HepG2 (cell line): ENCODE data around the gene PARP2. TPM values are rescaled to one million over a fixed set of nuclear protein-coding genes. Genes with fewer than 3 reads are reported as not detected.

Experiments
- ATAC-seq: fragments of 200-7000 bp; cut with Tn5 transposase; 3 replicates; pipeline ENCODE4 v1.9.1; 2020; ENCODE audit warnings: mild to moderate bottlenecking, moderate library complexity
- BruUV-seq: library from RNA; stranded (reverse); fragments of 400-500 nt; replicated peaks from 2 replicates; lab custom pipeline; 2021; lab: Mats Ljungman, UMichigan
- CTCF ChIA-PET: fragments of 300-600 bp; formaldehyde crosslinking; extraction: SDS; loops from one replicate; lab custom pipeline; 2021; ENCODE audit warnings: low total read pairs, inconsistent platforms, low intra/inter-chr PET ratio; lab: Yijun Ruan, JAX
- POLR2A ChIA-PET: fragments of 350-600 bp; sonication (Branson Sonifier 250); formaldehyde crosslinking; loops from one replicate; lab custom pipeline; 2020; ENCODE audit warnings: antibody characterized with exemption, inconsistent platforms; lab: Yijun Ruan, JAX
- DNase-seq: peaks from one replicate; pipeline ENCODE4 v3.0.0-alpha.2; 2015; ENCODE audit warnings: low spot score
- FAIRE-seq: peaks from 3 replicates; lab custom pipeline; 2011; peaks lifted over from hg19 to GRCh38; lab: Jason Lieb, UNC
- H2AFZ ChIP-seq: one replicate; pipeline ENCODE4 v1.6.1; 2011; ENCODE audit warnings: low read length, inconsistent platforms
- H3K27ac ChIP-seq: fragments of 300-600 bp; 3 replicates; pipeline ENCODE4 v1.8.0; 2011; ENCODE audit warnings: mixed run types, mild to moderate bottlenecking, mixed read lengths, low read length, inconsistent platforms; ENCODE audit not compliant: insufficient read depth; ENCODE audit errors: extremely low read length
- H3K27me3 ChIP-seq, 2 experiments: fragments of 200-600 bp in 1 of 2; 2 replicates in 1 of 2; 3 replicates in 1 of 2; pipeline versions ENCODE4 v1.6.0 to v1.8.0; 2011; ENCODE audit warnings: low read length in 2 of 2, mild to moderate bottlenecking in 2 of 2, moderate library complexity in 2 of 2, inconsistent platforms in 1 of 2; ENCODE audit not compliant: insufficient read depth in 2 of 2, control insufficient read depth in 1 of 2
- H3K36me3 ChIP-seq, 2 experiments: fragments of 200-600 bp in 1 of 2; replicated peaks in 1 of 2; 2 replicates in 1 of 2; 3 replicates in 1 of 2; pipeline versions ENCODE4 v1.5.1 to v1.8.0; 2011; ENCODE audit warnings: low read length in 2 of 2, inconsistent platforms in 1 of 2; ENCODE audit not compliant: insufficient read depth in 2 of 2, control insufficient read depth in 1 of 2
- H3K4me1 ChIP-seq: 2 replicates; pipeline ENCODE4 v1.5.1; 2012; ENCODE audit warnings: low read length, inconsistent platforms; ENCODE audit not compliant: insufficient read depth
- H3K4me2 ChIP-seq: 2 replicates; pipeline ENCODE4 v1.6.0; 2011; ENCODE audit warnings: low read depth, low read length, inconsistent platforms
- H3K4me3 ChIP-seq, 3 experiments: fragments of 200-600 bp in 1 of 3; sonication (generic), shearing (Covaris generic) in 1 of 3; replicated peaks in 1 of 3; 2 replicates each; pipeline ENCODE4 v1.5.1; 2011 to 2016; ENCODE audit warnings: low read length in 3 of 3, inconsistent platforms in 2 of 3, low read depth in 2 of 3, mild to moderate bottlenecking in 2 of 3, control low read depth in 1 of 3, mixed read lengths in 1 of 3; ENCODE audit not compliant: insufficient read depth in 1 of 3
- H3K79me2 ChIP-seq: one replicate; pipeline ENCODE4 v1.6.1; 2011; ENCODE audit warnings: low read length, inconsistent platforms; ENCODE audit not compliant: insufficient read depth
- H3K9ac ChIP-seq: 2 replicates; pipeline ENCODE4 v1.6.0; 2011; ENCODE audit warnings: mild to moderate bottlenecking, low read depth, low read length, inconsistent platforms; ENCODE audit not compliant: insufficient read depth
- H3K9me3 ChIP-seq: 2 replicates; pipeline ENCODE4 v1.5.1; 2012; ENCODE audit warnings: mild to moderate bottlenecking, low read length
- H4K20me1 ChIP-seq: 2 replicates; pipeline ENCODE4 v1.6.0; 2011; ENCODE audit warnings: inconsistent platforms, mild to moderate bottlenecking, low read length, moderate library complexity; ENCODE audit not compliant: insufficient read depth
- ELF1 ChIP-seq: sonication (generic); formaldehyde crosslinking; IDR thresholded peaks from 2 replicates; pipeline ENCODE4 v1.4.0; 2020; ENCODE audit warnings: missing genetic modification reagents
- HNRNPL ChIP-seq: fragments of 200-400 bp; formaldehyde crosslinking; IDR thresholded peaks from 2 replicates; pipeline ENCODE4 v1.6.1; 2017; ENCODE audit warnings: mild to moderate bottlenecking, low read depth, low read length
- KDM5A ChIP-seq: fragments of 200-600 bp; sonication (generic); IDR thresholded peaks from 2 replicates; pipeline ENCODE4 v1.7.0; 2018; ENCODE audit warnings: antibody characterized with exemption, mild to moderate bottlenecking, low read length, borderline replicate concordance
- SP5 ChIP-seq: IDR thresholded peaks from 2 replicates; pipeline ENCODE4 v1.6.1; 2016; ENCODE audit warnings: low read depth, borderline replicate concordance
- ZFP36L1 ChIP-seq: sonication (generic); formaldehyde crosslinking; IDR thresholded peaks from 2 replicates; pipeline ENCODE4 v1.8.0; 2022; ENCODE audit warnings: mild to moderate bottlenecking, missing genetic modification reagents, moderate library complexity
- ZNF207 ChIP-seq: fragments of 450-650 bp; IDR thresholded peaks from 2 replicates; pipeline ENCODE4 v1.6.1; 2016; ENCODE audit warnings: antibody characterized with exemption, borderline replicate concordance
- ZNF484 ChIP-seq: sonication (generic); formaldehyde crosslinking; IDR thresholded peaks from 2 replicates; pipeline ENCODE4 v1.5.1; 2020; ENCODE audit warnings: mild to moderate bottlenecking, low read depth, missing genetic modification reagents, borderline replicate concordance
- ZNF737 ChIP-seq: sonication (generic); formaldehyde crosslinking; IDR thresholded peaks from 2 replicates; pipeline ENCODE4 v1.5.0; 2020; ENCODE audit warnings: missing genetic modification reagents, mild to moderate bottlenecking, borderline replicate concordance
- ZNF746 ChIP-seq: sonication (generic); formaldehyde crosslinking; IDR thresholded peaks from 2 replicates; pipeline ENCODE4 v1.8.0; 2022; ENCODE audit warnings: mild to moderate bottlenecking, missing genetic modification reagents
- WGBS: methylation state at CpG from one replicate; pipeline ENCODE4 v1.1.6; 2017; ENCODE audit warnings: low lambda C conversion rate; 5-methylcytosine and 5-hydroxymethylcytosine counted together
- in situ Hi-C: cut with HindIII; loops from 2 replicates; pipeline ENCODE4 v1.10.0; 2017; ENCODE audit warnings: low pct_unique_long_range_greater_than_20kb; ENCODE audit not compliant: extremely low pct_ligation_motif_present
- intact Hi-C: fragments of 100-400 bp; cut with micrococcal nuclease; formaldehyde crosslinking; loops from one replicate; pipeline ENCODE4 v1.10.0; 2022; ENCODE audit not compliant: unreplicated experiment
- polyA plus RNA-seq, 8 experiments: library from polyadenylated mRNA; depleted of rRNA in 3 of 8; stranded (reverse) in 7 of 8; unstranded in 1 of 8; fragments of >200 nt; fragmentation: Illumina TruSeq in 4 of 8; extraction: Trizol in 4 of 8; gene quantifications; 2 replicates each; pipeline versions ENCODE4 v1.2.1 to v1.2.3, GENCODE V29; 2011 to 2016; ENCODE audit warnings: low read depth in 4 of 8, missing spikeins in 1 of 8, mixed read lengths in 1 of 8; ENCODE audit not compliant: insufficient read depth in 1 of 8
- total RNA-seq, 5 experiments: library from RNA; depleted of rRNA; stranded (reverse); fragments of >200 nt; fragmentation: Illumina TruSeq; extraction: Trizol; gene quantifications; 2 replicates each; pipeline ENCODE4 v1.2.3, GENCODE V29; 2016; ENCODE audit warnings: low read depth in 1 of 5
- TF ChIP-seq, protein P1 (sequence below): sonication (generic); formaldehyde crosslinking; IDR thresholded peaks from 2 replicates; pipeline ENCODE4 v1.4.0; 2020; ENCODE audit warnings: mild to moderate bottlenecking, missing genetic modification reagents, borderline replicate concordance
- TF ChIP-seq, protein P2 (sequence below): sonication (generic); formaldehyde crosslinking; IDR thresholded peaks from 2 replicates; pipeline ENCODE4 v1.4.0; 2020; ENCODE audit warnings: missing genetic modification reagents, borderline replicate concordance

Gene PARP2
- total and polyA plus RNA-seq, 2 of the 13 experiments (the other 11 are each of a cell fraction or from before 2014, with no cell fraction given) = 37.3 to 38.4 TPM

DNA sequence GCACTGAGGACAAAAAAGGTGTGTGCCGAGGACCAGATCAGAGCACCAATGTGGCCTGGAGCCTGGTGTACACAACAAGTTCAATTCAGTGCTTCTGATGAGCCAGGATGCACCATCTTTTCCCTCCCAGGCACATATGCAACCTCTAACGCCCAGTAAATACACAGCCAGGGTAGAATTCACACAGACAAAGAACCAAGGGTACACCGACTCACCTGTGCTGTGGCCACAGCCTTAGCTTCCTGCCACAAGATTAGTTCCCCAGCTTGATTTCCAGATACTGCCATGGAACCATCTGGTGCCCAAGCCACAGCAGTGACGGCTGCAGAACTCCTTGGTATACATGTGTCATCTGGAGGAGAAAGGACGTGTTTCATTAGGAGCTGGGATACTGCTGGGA is 29.4 kb downstream of the PARP2 start:
- Histone ChIP-seq H3K9ac (no peak overlapping the region), H3K9me3 (no peaks in the 10 kb centered on the region), H3K79me2 (no peaks in the 10 kb centered on the region), H3K4me2 (no peak overlapping the region), H3K27ac (no peak overlapping the region), H2AFZ (no peak overlapping the region), H3K36me3 (peaks cover 21 to 35% of the 10 kb centered on the region in 2 experiments; a peak in 4 of 5 replicates), H3K27me3 (no peaks in the 10 kb centered on the region), H3K4me3 (no peak overlapping the region), H4K20me1 (no peaks in the 10 kb centered on the region), H3K4me1 (peaks cover 19% of the 10 kb centered on the region)
- no peak for FAIRE-seq
- DNase-seq = no peak
- TF ChIP-seq SP5 (no peak), ZNF207 (no peak)
- intact Hi-C loops (no loop called here), in situ Hi-C loops (no loop called here)
- POLR2A ChIA-PET = no interaction called here
- CTCF ChIA-PET = no interaction called here
- BruUV-seq = no TSS peak
- no peak for ATAC-seq
- 91% methylated on average over 5 of the region's 5 CpGs for WGBS

DNA sequence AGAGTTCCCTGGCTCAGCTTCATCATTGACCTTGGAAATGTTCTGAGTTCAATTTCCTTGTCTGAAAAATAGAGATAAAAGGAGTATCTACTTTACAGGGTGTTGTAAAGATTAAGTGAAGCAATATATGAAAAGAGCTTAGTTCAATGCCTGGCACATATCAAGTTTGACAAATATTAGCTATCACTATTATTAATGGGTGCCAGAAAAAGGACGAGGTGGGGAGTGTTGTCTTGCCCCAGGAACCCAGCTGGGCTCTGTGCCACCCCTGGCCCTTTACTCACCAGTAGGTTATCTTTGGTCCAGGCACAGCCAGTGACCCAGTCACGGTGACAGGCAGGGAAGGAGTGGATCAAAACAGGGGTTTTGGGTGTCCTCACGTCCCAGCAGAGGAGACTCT is 32.0 kb downstream of the PARP2 start:
- intact Hi-C loops = loop anchor here (5.0 kb wide), 1 partner anchor 37 kb away; the partner anchor contains the start of gene TEP1
- ATAC-seq = no peak
- no peaks in the 10 kb centered on the region for H3K79me2 ChIP-seq
- ChIA-PET POLR2A (interaction anchor here (1.3 to 1.7 kb wide), 3 partner anchors 37 to 86 kb away, joined by 5 to 9 read pairs (median 8); partner anchors contain the start of genes APEX1, OSGEP, PIP4P1 and TEP1), CTCF (no interaction called here)
- H3K9ac ChIP-seq = no peak overlapping the region
- H3K4me1 ChIP-seq = peaks cover 19% of the 10 kb centered on the region
- 87% methylated on average over 3 of the region's 3 CpGs for WGBS
- no TSS peak for BruUV-seq
- FAIRE-seq = no peak
- H3K4me3 ChIP-seq = no peak overlapping the region
- H3K27ac ChIP-seq = peak overlapping the region; percentile 71
- H2AFZ ChIP-seq = no peak overlapping the region
- no peaks in the 10 kb centered on the region for H4K20me1 ChIP-seq
- TF ChIP-seq, protein P1, sequence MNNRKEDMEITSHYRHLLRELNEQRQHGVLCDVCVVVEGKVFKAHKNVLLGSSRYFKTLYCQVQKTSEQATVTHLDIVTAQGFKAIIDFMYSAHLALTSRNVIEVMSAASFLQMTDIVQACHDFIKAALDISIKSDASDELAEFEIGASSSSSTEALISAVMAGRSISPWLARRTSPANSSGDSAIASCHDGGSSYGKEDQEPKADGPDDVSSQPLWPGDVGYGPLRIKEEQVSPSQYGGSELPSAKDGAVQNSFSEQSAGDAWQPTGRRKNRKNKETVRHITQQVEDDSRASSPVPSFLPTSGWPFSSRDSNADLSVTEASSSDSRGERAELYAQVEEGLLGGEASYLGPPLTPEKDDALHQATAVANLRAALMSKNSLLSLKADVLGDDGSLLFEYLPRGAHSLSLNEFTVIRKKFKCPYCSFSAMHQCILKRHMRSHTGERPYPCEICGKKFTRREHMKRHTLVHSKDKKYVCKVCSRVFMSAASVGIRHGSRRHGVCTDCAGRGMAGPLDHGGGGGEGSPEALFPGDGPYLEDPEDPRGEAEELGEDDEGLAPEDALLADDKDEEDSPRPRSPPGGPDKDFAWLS (CRISPR knock-in tag) = no peak
- TF ChIP-seq ZNF484 (CRISPR knock-in tag) = no peak
- TF ChIP-seq KDM5A = no peak
- no peak for TF ChIP-seq ZNF737 (CRISPR knock-in tag)
- TF ChIP-seq, protein P2, sequence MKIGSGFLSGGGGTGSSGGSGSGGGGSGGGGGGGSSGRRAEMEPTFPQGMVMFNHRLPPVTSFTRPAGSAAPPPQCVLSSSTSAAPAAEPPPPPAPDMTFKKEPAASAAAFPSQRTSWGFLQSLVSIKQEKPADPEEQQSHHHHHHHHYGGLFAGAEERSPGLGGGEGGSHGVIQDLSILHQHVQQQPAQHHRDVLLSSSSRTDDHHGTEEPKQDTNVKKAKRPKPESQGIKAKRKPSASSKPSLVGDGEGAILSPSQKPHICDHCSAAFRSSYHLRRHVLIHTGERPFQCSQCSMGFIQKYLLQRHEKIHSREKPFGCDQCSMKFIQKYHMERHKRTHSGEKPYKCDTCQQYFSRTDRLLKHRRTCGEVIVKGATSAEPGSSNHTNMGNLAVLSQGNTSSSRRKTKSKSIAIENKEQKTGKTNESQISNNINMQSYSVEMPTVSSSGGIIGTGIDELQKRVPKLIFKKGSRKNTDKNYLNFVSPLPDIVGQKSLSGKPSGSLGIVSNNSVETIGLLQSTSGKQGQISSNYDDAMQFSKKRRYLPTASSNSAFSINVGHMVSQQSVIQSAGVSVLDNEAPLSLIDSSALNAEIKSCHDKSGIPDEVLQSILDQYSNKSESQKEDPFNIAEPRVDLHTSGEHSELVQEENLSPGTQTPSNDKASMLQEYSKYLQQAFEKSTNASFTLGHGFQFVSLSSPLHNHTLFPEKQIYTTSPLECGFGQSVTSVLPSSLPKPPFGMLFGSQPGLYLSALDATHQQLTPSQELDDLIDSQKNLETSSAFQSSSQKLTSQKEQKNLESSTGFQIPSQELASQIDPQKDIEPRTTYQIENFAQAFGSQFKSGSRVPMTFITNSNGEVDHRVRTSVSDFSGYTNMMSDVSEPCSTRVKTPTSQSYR (CRISPR knock-in tag) = no peak
- no peak for TF ChIP-seq HNRNPL
- no peak for TF ChIP-seq ELF1
- TF ChIP-seq ZFP36L1 (CRISPR knock-in tag) = no peak
- TF ChIP-seq ZNF746 (CRISPR knock-in tag) = no peak
- in situ Hi-C loops = no loop called here
- H3K9me3 ChIP-seq = no peaks in the 10 kb centered on the region
- no peak for DNase-seq
- H3K27me3 ChIP-seq = no peaks in the 10 kb centered on the region
- H3K36me3 ChIP-seq = peaks cover 13 to 31% of the 10 kb centered on the region in 2 experiments; a peak in 4 of 5 replicates
- peak overlapping the region; percentile 63; the same call in 1 of the 2 replicates for H3K4me2 ChIP-seq
